HG02973 (cell line): ENCODE data around the gene PRAC1.

Source experiments
- ATAC-seq: cut with Tn5 transposase; IDR thresholded peaks from one replicate; pipeline ENCODE4 v1.9.1; 2021; ENCODE audit warnings: moderate library complexity; ENCODE audit not compliant: unreplicated experiment

PRAC1 gene

DNA sequence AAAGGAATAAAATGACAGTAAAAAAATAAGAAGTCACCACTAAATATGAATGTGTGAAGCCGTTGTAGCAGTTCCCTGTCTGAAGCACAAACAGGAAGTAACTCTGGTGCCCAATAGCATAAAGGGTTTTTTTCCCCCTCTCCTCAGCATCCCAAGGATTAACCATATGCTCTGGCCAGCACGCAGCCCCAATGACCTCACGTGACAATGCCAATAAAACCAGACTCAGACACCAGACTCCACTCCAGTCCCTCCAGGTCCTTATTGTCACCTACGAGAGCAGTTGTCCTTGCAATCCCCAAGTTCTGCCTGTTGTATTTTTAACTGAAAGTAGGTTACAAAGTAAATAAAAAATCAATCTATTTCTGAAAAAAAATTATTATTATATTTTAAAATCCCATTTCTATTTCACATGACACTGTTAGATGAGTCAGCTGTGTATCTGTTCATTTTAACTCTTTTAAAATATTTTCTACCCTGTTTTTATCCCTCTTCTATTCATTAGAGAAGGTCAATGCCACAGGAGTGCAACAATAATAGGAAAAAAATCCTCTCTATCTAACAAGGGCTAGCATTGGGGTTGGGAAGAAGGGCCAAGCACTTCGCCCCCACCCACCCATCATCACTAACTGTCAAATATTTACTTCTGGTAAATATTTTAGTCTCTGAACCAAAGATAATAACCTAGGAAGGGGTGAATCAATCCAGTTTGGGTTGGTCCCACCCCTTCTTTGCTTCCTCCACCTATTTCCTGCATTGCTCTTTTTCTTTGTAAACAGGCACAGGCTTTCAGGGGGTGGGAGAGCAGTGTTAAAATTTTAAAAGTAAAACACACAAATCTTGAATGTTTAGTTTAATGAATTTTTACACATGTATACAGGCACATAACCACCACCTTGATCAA, 6.6 kb downstream of the PRAC1 start:
- ATAC-seq: no peak

GRCh38 chr17:48711128-48711527, 11.2 kb downstream of the PRAC1 start:
- no peak for ATAC-seq

- ATAC-seq: no peak
Observed at GRCh38 chr17:48704361-48705248, 17.7 kb downstream of the PRAC1 start.

- ATAC-seq: no peak
Observed at GRCh38 chr17:48701864-48702532, 20.3 kb downstream of the PRAC1 start.

GRCh38 chr17:48693178-48693577, 29.1 kb downstream of the PRAC1 start:
- no peak for ATAC-seq

DNA sequence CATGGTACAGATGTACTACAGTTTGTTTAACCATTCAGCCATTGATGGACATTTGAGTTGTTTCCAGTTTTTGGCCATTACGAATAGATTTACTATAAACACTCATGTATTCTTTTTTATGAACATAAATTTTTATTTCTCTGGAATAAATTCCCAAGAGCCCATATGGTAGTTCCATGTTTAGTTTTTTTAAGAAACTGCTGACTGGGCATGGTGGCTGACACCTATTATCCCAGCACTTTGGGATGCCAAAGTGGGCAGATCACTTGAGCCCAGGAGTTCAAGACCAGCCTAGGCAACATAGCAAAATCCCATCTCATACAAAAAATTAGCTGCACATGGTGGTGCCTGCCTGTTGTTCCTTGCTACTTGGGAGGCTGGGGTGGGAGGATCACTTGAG, 30.3 kb downstream of the PRAC1 start:
- ATAC-seq: no peak

GRCh38 chr17:48690655-48691054, 31.7 kb downstream of the PRAC1 start:
- ATAC-seq: no peak

DNA sequence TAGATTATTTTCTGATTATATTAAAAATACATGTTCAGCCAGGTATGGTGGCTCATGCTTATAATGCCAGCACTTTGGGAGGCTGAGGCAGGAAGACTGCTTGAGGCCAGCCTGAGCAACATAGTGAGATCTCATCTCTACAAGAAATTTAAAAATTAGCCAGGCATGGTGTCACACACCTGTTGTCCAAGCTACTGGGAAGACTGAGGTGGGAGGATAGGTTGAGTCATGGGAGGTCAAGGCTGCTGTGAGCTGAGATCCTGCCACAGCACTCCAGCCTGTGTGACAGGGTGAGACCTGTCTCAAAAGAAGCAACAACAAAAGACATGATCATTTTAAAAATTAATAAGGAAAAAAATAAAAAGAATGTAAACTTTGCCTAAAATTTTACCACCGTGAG, 40.7 kb downstream of the PRAC1 start:
- ATAC-seq: no peak

GRCh38 chr17:48679385-48680096, 42.8 kb downstream of the PRAC1 start:
- no peak for ATAC-seq

DNA sequence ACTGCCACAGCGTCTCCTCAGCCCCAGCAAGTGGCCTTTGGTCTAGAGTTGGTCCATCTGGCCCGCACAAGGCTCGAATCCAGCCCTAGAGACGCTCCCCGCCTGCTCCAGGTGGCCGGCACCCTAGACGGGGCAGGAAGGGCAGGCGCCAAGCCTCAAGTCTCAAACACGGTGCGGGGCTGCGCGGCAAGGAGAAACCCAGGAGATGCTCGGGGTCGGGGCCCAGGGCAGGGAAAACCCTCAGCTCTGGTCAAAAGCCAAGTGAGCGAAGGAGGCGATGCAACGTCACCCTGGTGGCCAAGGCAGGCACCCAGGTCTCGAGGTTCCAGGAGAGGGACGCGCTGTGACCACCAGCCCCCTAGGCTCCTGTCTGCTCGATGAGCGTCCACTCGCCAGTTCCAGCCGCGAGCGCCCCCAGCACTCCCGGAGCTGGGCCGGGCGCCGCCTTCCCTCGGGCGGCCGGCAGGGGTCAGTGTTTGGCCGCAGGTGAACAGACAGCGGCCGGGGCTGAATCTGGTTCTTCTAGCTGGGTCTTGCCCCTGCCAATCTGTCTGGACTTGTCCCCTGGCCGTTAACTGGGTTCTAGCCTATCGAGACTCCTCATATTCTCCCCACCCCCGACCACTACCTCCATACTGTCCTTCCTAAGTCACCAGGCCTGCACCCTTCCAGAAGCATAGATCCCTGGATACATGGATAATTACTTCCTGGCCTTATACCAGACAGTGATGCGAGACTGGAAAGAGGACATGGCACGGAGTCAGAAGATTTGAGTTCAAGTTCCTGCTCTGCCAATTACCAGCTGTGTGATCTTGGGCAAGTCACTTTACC, 44.0 kb downstream of the PRAC1 start:
- ATAC-seq: peak; percentile 81

- ATAC-seq: no peak
Observed at GRCh38 chr17:48676963-48677558, 45.3 kb downstream of the PRAC1 start.

DNA sequence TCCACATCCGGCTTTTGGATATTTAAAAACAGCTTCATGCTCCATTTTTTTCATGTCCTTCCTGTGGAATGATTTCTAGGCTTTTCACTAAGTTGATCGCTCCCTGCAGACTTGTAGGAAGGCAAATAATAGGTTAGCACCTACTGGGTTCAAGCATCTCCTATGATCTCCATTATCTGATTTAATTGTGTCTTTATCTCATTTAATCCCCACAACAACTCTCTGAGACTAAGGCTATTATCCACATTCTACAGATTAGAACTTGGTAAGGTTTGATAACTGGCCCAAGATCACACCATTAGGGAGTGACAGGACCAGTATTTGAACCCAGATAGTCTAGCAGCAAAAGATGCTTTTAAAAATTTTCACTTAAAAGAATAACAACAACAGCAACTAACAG, 50.0 kb downstream of the PRAC1 start:
- no peak for ATAC-seq
